ENCODE results near the gene PRR5L.

DNA sequence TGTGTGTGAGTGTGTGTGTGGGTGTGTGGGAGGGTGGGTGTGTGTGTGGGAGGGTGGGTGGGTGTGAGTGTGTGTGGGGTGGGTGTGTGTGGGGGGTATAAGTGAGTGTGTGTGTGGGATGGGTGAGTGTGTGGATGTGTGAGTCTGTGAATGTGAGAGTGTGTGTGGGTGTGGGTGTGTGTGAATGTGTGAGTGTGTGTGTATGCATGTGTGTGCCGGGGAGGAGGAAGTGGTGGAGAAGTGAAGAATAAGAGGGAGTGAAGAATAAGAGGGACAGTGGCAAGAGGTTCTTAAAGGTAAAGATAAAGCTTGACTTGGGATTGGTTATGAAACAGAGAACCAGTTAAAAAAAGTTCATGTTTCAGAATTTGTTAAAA lies 54.0 kb downstream of the PRR5L start:
- TF ChIP-seq POLR2AphosphoS5 (IDR thresholded peaks at IDR 0.05; ENCODE audit: low read depth, low read length): no peak
- no peak for TF ChIP-seq TAF1 (IDR thresholded peaks at IDR 0.05; ENCODE audit: borderline replicate concordance, insufficient read depth, low read length)

All from PFSK-1 (cell line).